ENCODE data around the gene ZBTB11.

DNA sequence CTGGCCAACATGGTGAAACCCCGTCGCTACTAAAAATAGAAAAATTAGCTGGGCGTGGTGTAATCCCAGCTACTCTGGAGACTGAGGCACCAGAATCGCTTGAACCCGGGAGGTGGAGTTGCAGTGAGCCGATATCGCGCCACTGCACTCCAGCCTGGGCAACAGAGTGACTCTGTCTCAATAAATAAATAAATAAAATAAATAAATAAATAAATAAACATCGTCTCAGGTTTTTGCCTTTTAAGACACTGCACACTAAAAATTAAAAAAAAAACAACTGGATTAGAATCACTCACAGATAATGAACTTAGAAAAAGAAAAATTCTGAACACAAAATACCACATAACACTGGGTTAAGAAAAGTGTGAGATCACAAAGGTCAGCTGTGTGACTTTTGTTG, 2.4 kb downstream of the ZBTB11 start:
- TF ChIP-seq THAP7 (CRISPR knock-in tag; IDR thresholded peaks at IDR 0.05) (no peak), KDM5A (IDR thresholded peaks at IDR 0.05; ENCODE audit: borderline replicate concordance, low read length) (no peak), JUN (CRISPR knock-in tag; IDR thresholded peaks at IDR 0.05) (no peak), ATF2 (CRISPR knock-in tag; IDR thresholded peaks at IDR 0.05) (no peak), NFKBIZ (CRISPR knock-in tag; IDR thresholded peaks at IDR 0.05) (no peak), PHF8 (CRISPR knock-in tag; IDR thresholded peaks at IDR 0.05) (no peak), CTCF (CRISPR knock-in tag; IDR thresholded peaks at IDR 0.05) (no peak)
- TF ChIP-seq, protein P1, sequence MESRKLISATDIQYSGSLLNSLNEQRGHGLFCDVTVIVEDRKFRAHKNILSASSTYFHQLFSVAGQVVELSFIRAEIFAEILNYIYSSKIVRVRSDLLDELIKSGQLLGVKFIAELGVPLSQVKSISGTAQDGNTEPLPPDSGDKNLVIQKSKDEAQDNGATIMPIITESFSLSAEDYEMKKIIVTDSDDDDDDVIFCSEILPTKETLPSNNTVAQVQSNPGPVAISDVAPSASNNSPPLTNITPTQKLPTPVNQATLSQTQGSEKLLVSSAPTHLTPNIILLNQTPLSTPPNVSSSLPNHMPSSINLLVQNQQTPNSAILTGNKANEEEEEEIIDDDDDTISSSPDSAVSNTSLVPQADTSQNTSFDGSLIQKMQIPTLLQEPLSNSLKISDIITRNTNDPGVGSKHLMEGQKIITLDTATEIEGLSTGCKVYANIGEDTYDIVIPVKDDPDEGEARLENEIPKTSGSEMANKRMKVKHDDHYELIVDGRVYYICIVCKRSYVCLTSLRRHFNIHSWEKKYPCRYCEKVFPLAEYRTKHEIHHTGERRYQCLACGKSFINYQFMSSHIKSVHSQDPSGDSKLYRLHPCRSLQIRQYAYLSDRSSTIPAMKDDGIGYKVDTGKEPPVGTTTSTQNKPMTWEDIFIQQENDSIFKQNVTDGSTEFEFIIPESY (CRISPR knock-in tag; IDR thresholded peaks at IDR 0.05): no peak

Data from HepG2 (cell line).